Tibial nerve (tissue), 4 donors: Measurements from ENCODE around the gene EDDM13. TPM values are rescaled to one million over a fixed set of nuclear protein-coding genes. Genes with fewer than 3 reads are reported as not detected.
"Not testable (repeated sequence)": the region's sequence is repeated elsewhere in the genome, so short reads cannot be mapped to it uniquely, and the experiment has no call there.

Experiments used
- DNase-seq, 2 donors: peaks; one replicate each; pipeline ENCODE4 v3.0.0-alpha.2; 2019; ENCODE audit warnings: low spot score in 2 of 2
- H3K27ac ChIP-seq, 4 donors: fragments of 200-600 bp; sonication (generic) in 3 of 4; one replicate each; pipeline ENCODE4 v1.5.1; 2017 to 2019; ENCODE audit warnings: mild to moderate bottlenecking in 1 of 4
- H3K27me3 ChIP-seq, 2 donors: fragments of 200-600 bp; sonication (generic) in 1 of 2; one replicate each; pipeline versions ENCODE4 v1.5.1 to v1.6.0; 2017 to 2019
- H3K36me3 ChIP-seq, 3 donors: fragments of 200-600 bp; sonication (generic); one replicate each; pipeline ENCODE4 v1.5.1; 2018 to 2019
- H3K4me1 ChIP-seq, 4 donors: fragments of 200-600 bp; sonication (generic) in 3 of 4; one replicate each; pipeline ENCODE4 v1.5.1; 2017 to 2019
- H3K4me3 ChIP-seq, 4 donors: fragments of 200-600 bp; sonication (generic) in 3 of 4; one replicate each; pipeline ENCODE4 v1.5.1; 2017 to 2019; ENCODE audit warnings: mild to moderate bottlenecking in 1 of 4, moderate library complexity in 1 of 4
- H3K9me3 ChIP-seq, 4 donors: fragments of 200-600 bp; sonication (generic) in 3 of 4; one replicate each; pipeline ENCODE4 v1.5.1; 2017 to 2019
- CTCF ChIP-seq, 5 experiments: fragments of 200-600 bp in 3 of 5; fragments of 450-650 bp in 2 of 5; sonication (generic) in 3 of 5; IDR thresholded peaks; one replicate each; pipeline ENCODE4 v1.5.1; 2016 to 2019; ENCODE audit warnings: antibody characterized with exemption in 5 of 5, mild to moderate bottlenecking in 3 of 5, moderate library complexity in 2 of 5
- EP300 ChIP-seq, 2 donors: sonication (generic); formaldehyde crosslinking; IDR thresholded peaks; one replicate each; pipeline ENCODE4 v1.6.1; 2017; ENCODE audit warnings: antibody characterized with exemption in 2 of 2, mild to moderate bottlenecking in 1 of 2
- POLR2A ChIP-seq, 2 donors: fragments of 450-650 bp; IDR thresholded peaks; one replicate each; pipeline ENCODE4 v1.6.1; 2017; ENCODE audit warnings: antibody characterized with exemption in 2 of 2, mild to moderate bottlenecking in 2 of 2, moderate library complexity in 2 of 2
- WGBS, 2 donors: methylation state at CpG; one replicate each; pipeline ENCODE4 v1.1.5; 2018; 5-methylcytosine and 5-hydroxymethylcytosine counted together
- total RNA-seq, 4 donors: library from RNA; depleted of rRNA; stranded (reverse); fragments of >200 nt; gene quantifications; one replicate each; pipeline ENCODE4 v1.1.0, GENCODE V29; 2016

EDDM13 gene
- total RNA-seq, 4 donors from 2014 or later = not detected

GRCh38 chr19:56252699-56253422, 19.7 kb upstream of the EDDM13 start:
- Histone ChIP-seq H3K4me1 (no peaks in the 10 kb centered on the region), H3K9me3 (peaks cover 0 to 4% (median 0%) of the 10 kb centered on the region in 4 donors), H3K4me3 (no peak overlapping the region), H3K36me3 (no peaks in the 10 kb centered on the region), H3K27ac (no peak overlapping the region), H3K27me3 (no peaks in the 10 kb centered on the region)
- 33 to 41% methylated on average over 7 to 10 of the region's 10 CpGs for WGBS, 2 donors
- DNase-seq = peak; percentile 25
- TF ChIP-seq CTCF (IDR thresholded peaks at IDR 0.05) (peak; percentile 46 to 66 (median 50)), POLR2A (IDR thresholded peaks at IDR 0.05) (no peak), EP300 (IDR thresholded peaks at IDR 0.05) (no peak)

GRCh38 chr19:56253737-56254136, 18.8 kb upstream of the EDDM13 start:
- Histone ChIP-seq H3K4me1 (no peaks in the 10 kb centered on the region), H3K9me3 (peaks cover 0 to 4% (median 0%) of the 10 kb centered on the region in 4 donors), H3K27me3 (no peaks in the 10 kb centered on the region), H3K27ac (no peak overlapping the region), H3K36me3 (no peaks in the 10 kb centered on the region), H3K4me3 (no peak overlapping the region)
- peak in 1 of 2 donors; percentile 15 for DNase-seq
- TF ChIP-seq CTCF (IDR thresholded peaks at IDR 0.05) (peak in 4 of 5 experiments; percentile 8 to 33 (median 26)), POLR2A (IDR thresholded peaks at IDR 0.05) (no peak)
- WGBS, 2 donors = 46 to 56% methylated on average over 5 of the region's 5 CpGs

GRCh38 chr19:56258272-56258671, 14.3 kb upstream of the EDDM13 start:
- H3K27ac ChIP-seq = no peak overlapping the region
- H3K27me3 ChIP-seq = no peaks in the 10 kb centered on the region
- H3K36me3 ChIP-seq = peaks cover 0 to 5% (median 0%) of the 10 kb centered on the region in 3 donors
- TF ChIP-seq EP300 (IDR thresholded peaks at IDR 0.05) = no peak
- no peak for TF ChIP-seq CTCF (IDR thresholded peaks at IDR 0.05)
- no peak for TF ChIP-seq POLR2A (IDR thresholded peaks at IDR 0.05)
- DNase-seq = no peak
- no peaks in the 10 kb centered on the region for H3K4me1 ChIP-seq
- WGBS, 2 donors = 87 to 91% methylated on average over 12 of the region's 12 CpGs
- no peaks in the 10 kb centered on the region for H3K9me3 ChIP-seq
- no peak overlapping the region for H3K4me3 ChIP-seq

- no peak for DNase-seq
- H3K4me1 ChIP-seq = no peaks in the 10 kb centered on the region
- H3K4me3 ChIP-seq = no peak overlapping the region
- no peaks in the 10 kb centered on the region for H3K9me3 ChIP-seq
- peaks cover 0 to 8% (median 0%) of the 10 kb centered on the region in 3 donors for H3K36me3 ChIP-seq
- TF ChIP-seq EP300 (IDR thresholded peaks at IDR 0.05) = no peak
- no peak for TF ChIP-seq CTCF (IDR thresholded peaks at IDR 0.05)
- no peak for TF ChIP-seq POLR2A (IDR thresholded peaks at IDR 0.05)
- H3K27ac ChIP-seq = no peak overlapping the region
- no peaks in the 10 kb centered on the region for H3K27me3 ChIP-seq
Observed at GRCh38 chr19:56261145-56261544, 11.4 kb upstream of the EDDM13 start.

- H3K36me3 ChIP-seq, H3K9me3 ChIP-seq, H3K27ac ChIP-seq, H3K4me1 ChIP-seq, DNase-seq, H3K4me3 ChIP-seq, H3K27me3 ChIP-seq: not testable (repeated sequence)
- 92 to 94% methylated on average over 6 of the region's 6 CpGs for WGBS, 2 donors
Observed at GRCh38 chr19:56261932-56262331, 10.6 kb upstream of the EDDM13 start.
